Endothelial cell of umbilical vein (primary cell): ENCODE measurements around the gene BAD.
A peak's percentile ranks its signal among the peaks of the same experiment; 100 is the strongest.

ENCODE experiments used
- CTCF ChIP-seq, 2 donors: IDR thresholded peaks; 1 replicate in 1 of 2; 2 replicates in 1 of 2; pipeline ENCODE4 v1.5.1; 2011; ENCODE audit warnings: low read length in 2 of 2, mild to moderate bottlenecking in 2 of 2, moderate library complexity in 2 of 2, control low read depth in 1 of 2, inconsistent platforms in 1 of 2, low read depth in 1 of 2; ENCODE audit not compliant: insufficient read depth in 1 of 2; ENCODE audit errors: extremely low read depth in 1 of 2
- EZH2 ChIP-seq: IDR thresholded peaks from 2 replicates; pipeline ENCODE4 v1.6.1; 2012; ENCODE audit warnings: borderline replicate concordance, low read depth, mild to moderate bottlenecking, moderate library complexity, low read length, inconsistent platforms; ENCODE audit not compliant: severe bottlenecking
- MAX ChIP-seq: IDR thresholded peaks from 2 replicates; pipeline ENCODE4 v1.6.1; 2011; ENCODE audit not compliant: insufficient read depth, insufficient read length
- MYC ChIP-seq: IDR thresholded peaks from one replicate; pipeline ENCODE4 v1.6.1; 2011; ENCODE audit warnings: mild to moderate bottlenecking, low read depth, low read length
- POLR2A ChIP-seq: IDR thresholded peaks from 2 replicates; pipeline ENCODE4 v1.6.1; 2012; ENCODE audit warnings: low read depth, mild to moderate bottlenecking, control low read depth, low read length

GRCh38 chr11:64284048-64284961, at the start of gene BAD:
- TF ChIP-seq CTCF (IDR thresholded peaks at IDR 0.05; ENCODE audit: extremely low read depth in 1 of 2, insufficient read depth in 1 of 2, low read depth in 1 of 2, low read length in 2 of 2) = no peak
- TF ChIP-seq EZH2 = no peak
- TF ChIP-seq POLR2A = peak; percentile 52
- no peak for TF ChIP-seq MAX
- TF ChIP-seq MYC = no peak
